ENCODE results near the gene CLCN5. TPM values are rescaled to one million over a fixed set of nuclear protein-coding genes. Genes with fewer than 3 reads are reported as not detected.

Gene CLCN5
- total and polyA plus RNA-seq, 2 experiments from 2014 or later, result 3.7 to 13.6 TPM

DNA sequence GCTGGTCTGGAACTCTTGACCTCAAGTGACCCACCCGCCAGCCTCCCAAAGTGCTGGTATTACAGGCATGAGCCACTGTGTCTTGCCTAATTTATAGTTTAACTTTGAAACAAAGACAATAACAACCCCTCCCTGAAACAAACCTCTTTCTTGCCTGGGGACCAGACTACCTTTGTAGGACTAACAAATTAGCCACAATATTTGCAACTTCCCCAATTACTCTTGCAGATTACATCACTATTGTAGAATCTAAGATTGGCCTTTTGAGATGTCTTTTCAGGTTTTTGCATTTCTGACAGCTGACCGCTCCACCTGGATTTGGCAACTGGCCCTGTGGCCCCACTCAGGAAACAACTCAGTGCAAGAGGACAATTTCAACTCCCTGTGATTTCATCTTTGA lies 193.6 kb downstream of the CLCN5 start:
- Histone ChIP-seq H3F3A (replicated peaks; ENCODE audit: low read depth) (no peaks in the 10 kb centered on the region), H3K9me2 (ENCODE audit: insufficient read depth) (no peaks in the 10 kb centered on the region; the same call in 1 of the 2 replicates), H4K20me1 (replicated peaks; ENCODE audit: insufficient read depth) (no peaks in the 10 kb centered on the region), H3K4me1 (ENCODE audit: insufficient read depth) (peaks cover 16% of the 10 kb centered on the region), H2AFZ (no peak overlapping the region), H3K36me3 (ENCODE audit: insufficient read depth) (no peaks in the 10 kb centered on the region), H3K27ac (ENCODE audit: low read depth) (no peak overlapping the region), H3K27me3 (ENCODE audit: insufficient read depth) (no peaks in the 10 kb centered on the region), H3K79me2 (replicated peaks; ENCODE audit: insufficient read depth) (no peaks in the 10 kb centered on the region), H3K4me2 (no peak overlapping the region), H3K4me3 (no peak overlapping the region)
- no peak for ATAC-seq
- H3K27me3 Mint-ChIP-seq (ENCODE audit: insufficient read depth, low read depth, poor library complexity), result peaks cover 4% of the 10 kb centered on the region
- DNase-seq (ENCODE audit: low spot score), result no peak
- H3K4me1 Mint-ChIP-seq, result peaks cover 28% of the 10 kb centered on the region
- no peak overlapping the region for H3K4me3 Mint-ChIP-seq
- no peak overlapping the region; the same call in 1 of the 2 replicates for H3K27ac Mint-ChIP-seq
- TF ChIP-seq POLR2AphosphoS5 (IDR thresholded peaks at IDR 0.05; ENCODE audit: low read depth), result no peak
- no peak for TF ChIP-seq JUNB (IDR thresholded peaks at IDR 0.05; ENCODE audit: unreplicated experiment)
- no peak for TF ChIP-seq EZH2phosphoT487 (IDR thresholded peaks at IDR 0.05; ENCODE audit: unreplicated experiment)
- TF ChIP-seq EZH2 (IDR thresholded peaks at IDR 0.05; ENCODE audit: low read depth, unreplicated experiment), result no peak
- TF ChIP-seq ZNF114 (CRISPR knock-in tag; IDR thresholded peaks at IDR 0.05), result no peak
- TF ChIP-seq, protein P1, sequence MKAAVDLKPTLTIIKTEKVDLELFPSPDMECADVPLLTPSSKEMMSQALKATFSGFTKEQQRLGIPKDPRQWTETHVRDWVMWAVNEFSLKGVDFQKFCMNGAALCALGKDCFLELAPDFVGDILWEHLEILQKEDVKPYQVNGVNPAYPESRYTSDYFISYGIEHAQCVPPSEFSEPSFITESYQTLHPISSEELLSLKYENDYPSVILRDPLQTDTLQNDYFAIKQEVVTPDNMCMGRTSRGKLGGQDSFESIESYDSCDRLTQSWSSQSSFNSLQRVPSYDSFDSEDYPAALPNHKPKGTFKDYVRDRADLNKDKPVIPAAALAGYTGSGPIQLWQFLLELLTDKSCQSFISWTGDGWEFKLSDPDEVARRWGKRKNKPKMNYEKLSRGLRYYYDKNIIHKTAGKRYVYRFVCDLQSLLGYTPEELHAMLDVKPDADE (IDR thresholded peaks at IDR 0.05), result no peak
- TF ChIP-seq, protein P2, sequence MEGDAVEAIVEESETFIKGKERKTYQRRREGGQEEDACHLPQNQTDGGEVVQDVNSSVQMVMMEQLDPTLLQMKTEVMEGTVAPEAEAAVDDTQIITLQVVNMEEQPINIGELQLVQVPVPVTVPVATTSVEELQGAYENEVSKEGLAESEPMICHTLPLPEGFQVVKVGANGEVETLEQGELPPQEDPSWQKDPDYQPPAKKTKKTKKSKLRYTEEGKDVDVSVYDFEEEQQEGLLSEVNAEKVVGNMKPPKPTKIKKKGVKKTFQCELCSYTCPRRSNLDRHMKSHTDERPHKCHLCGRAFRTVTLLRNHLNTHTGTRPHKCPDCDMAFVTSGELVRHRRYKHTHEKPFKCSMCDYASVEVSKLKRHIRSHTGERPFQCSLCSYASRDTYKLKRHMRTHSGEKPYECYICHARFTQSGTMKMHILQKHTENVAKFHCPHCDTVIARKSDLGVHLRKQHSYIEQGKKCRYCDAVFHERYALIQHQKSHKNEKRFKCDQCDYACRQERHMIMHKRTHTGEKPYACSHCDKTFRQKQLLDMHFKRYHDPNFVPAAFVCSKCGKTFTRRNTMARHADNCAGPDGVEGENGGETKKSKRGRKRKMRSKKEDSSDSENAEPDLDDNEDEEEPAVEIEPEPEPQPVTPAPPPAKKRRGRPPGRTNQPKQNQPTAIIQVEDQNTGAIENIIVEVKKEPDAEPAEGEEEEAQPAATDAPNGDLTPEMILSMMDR (conservative IDR thresholded peaks at IDR 0.05; ENCODE audit: low read depth in 2 of 2), result no peak
- no peak for TF ChIP-seq CREB1 (CRISPR knock-in tag; IDR thresholded peaks at IDR 0.05; ENCODE audit: low read depth)
- TF ChIP-seq, protein P3, sequence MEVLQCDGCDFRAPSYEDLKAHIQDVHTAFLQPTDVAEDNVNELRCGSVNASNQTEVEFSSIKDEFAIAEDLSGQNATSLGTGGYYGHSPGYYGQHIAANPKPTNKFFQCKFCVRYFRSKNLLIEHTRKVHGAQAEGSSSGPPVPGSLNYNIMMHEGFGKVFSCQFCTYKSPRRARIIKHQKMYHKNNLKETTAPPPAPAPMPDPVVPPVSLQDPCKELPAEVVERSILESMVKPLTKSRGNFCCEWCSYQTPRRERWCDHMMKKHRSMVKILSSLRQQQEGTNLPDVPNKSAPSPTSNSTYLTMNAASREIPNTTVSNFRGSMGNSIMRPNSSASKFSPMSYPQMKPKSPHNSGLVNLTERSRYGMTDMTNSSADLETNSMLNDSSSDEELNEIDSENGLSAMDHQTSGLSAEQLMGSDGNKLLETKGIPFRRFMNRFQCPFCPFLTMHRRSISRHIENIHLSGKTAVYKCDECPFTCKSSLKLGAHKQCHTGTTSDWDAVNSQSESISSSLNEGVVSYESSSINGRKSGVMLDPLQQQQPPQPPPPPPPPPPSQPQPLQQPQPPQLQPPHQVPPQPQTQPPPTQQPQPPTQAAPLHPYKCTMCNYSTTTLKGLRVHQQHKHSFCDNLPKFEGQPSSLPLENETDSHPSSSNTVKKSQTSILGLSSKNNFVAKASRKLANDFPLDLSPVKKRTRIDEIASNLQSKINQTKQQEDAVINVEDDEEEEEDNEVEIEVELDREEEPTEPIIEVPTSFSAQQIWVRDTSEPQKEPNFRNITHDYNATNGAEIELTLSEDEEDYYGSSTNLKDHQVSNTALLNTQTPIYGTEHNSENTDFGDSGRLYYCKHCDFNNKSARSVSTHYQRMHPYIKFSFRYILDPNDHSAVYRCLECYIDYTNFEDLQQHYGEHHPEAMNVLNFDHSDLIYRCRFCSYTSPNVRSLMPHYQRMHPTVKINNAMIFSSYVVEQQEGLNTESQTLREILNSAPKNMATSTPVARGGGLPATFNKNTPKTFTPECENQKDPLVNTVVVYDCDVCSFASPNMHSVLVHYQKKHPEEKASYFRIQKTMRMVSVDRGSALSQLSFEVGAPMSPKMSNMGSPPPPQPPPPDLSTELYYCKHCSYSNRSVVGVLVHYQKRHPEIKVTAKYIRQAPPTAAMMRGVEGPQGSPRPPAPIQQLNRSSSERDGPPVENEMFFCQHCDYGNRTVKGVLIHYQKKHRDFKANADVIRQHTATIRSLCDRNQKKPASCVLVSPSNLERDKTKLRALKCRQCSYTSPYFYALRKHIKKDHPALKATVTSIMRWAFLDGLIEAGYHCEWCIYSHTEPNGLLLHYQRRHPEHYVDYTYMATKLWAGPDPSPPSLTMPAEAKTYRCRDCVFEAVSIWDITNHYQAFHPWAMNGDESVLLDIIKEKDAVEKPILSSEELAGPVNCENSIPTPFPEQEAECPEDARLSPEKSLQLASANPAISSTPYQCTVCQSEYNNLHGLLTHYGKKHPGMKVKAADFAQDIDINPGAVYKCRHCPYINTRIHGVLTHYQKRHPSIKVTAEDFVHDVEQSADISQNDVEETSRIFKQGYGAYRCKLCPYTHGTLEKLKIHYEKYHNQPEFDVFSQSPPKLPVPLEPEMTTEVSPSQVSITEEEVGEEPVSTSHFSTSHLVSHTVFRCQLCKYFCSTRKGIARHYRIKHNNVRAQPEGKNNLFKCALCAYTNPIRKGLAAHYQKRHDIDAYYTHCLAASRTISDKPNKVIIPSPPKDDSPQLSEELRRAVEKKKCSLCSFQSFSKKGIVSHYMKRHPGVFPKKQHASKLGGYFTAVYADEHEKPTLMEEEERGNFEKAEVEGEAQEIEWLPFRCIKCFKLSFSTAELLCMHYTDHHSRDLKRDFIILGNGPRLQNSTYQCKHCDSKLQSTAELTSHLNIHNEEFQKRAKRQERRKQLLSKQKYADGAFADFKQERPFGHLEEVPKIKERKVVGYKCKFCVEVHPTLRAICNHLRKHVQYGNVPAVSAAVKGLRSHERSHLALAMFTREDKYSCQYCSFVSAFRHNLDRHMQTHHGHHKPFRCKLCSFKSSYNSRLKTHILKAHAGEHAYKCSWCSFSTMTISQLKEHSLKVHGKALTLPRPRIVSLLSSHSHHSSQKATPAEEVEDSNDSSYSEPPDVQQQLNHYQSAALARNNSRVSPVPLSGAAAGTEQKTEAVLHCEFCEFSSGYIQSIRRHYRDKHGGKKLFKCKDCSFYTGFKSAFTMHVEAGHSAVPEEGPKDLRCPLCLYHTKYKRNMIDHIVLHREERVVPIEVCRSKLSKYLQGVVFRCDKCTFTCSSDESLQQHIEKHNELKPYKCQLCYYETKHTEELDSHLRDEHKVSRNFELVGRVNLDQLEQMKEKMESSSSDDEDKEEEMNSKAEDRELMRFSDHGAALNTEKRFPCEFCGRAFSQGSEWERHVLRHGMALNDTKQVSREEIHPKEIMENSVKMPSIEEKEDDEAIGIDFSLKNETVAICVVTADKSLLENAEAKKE (CRISPR knock-in tag; IDR thresholded peaks at IDR 0.05), result no peak
- H3K36me3 Mint-ChIP-seq (ENCODE audit: low read depth), result no peaks in the 10 kb centered on the region; the same call in 2 of the 3 replicates
- H3K9me3 Mint-ChIP-seq, result no peaks in the 10 kb centered on the region; the same call in 2 of the 3 replicates
